Stomach (tissue), 19 donors: Measurements from ENCODE around the gene RAP2A. TPM values are rescaled to one million over a fixed set of nuclear protein-coding genes. Genes with fewer than 3 reads are reported as not detected.

Source experiments
- DNase-seq, 2 donors: peaks; one replicate each; pipeline versions ENCODE4 v3.0.0 to v3.0.0-alpha.2; 2013 to 2019
- H3K27ac ChIP-seq, 5 donors: fragments of 200-600 bp in 4 of 5; sonication (generic) in 4 of 5; one replicate each; pipeline ENCODE4 v1.5.1; 2013 to 2019; ENCODE audit warnings: mild to moderate bottlenecking in 1 of 5, moderate library complexity in 1 of 5
- H3K27me3 ChIP-seq, 3 donors: fragments of 200-600 bp; sonication (generic); one replicate each; pipeline ENCODE4 v1.5.1; 2017 to 2019; ENCODE audit warnings: mixed run types in 1 of 3
- H3K36me3 ChIP-seq, 4 donors: fragments of 200-600 bp; sonication (generic); 1 replicate in 3 of 4; 2 replicates in 1 of 4; pipeline ENCODE4 v1.5.1; 2016 to 2019
- H3K4me1 ChIP-seq, 4 donors: fragments of 200-600 bp; sonication (generic); one replicate each; pipeline ENCODE4 v1.5.1; 2016 to 2019
- H3K4me3 ChIP-seq, 4 donors: fragments of 200-600 bp; sonication (generic) in 3 of 4; one replicate each; pipeline ENCODE4 v1.5.1; 2016 to 2019; ENCODE audit warnings: mild to moderate bottlenecking in 1 of 4
- H3K9me3 ChIP-seq, 4 donors: fragments of 200-600 bp; sonication (generic); one replicate each; pipeline ENCODE4 v1.5.1; 2016 to 2019
- CTCF ChIP-seq, 7 experiments: fragments of 450-650 bp in 4 of 7; fragments of 200-600 bp in 3 of 7; sonication (generic) in 3 of 7; IDR thresholded peaks; one replicate each; pipeline ENCODE4 v1.5.1; 2016 to 2019; ENCODE audit warnings: antibody characterized with exemption in 7 of 7, control low read depth in 2 of 7, mild to moderate bottlenecking in 1 of 7
- EP300 ChIP-seq: sonication (generic); formaldehyde crosslinking; IDR thresholded peaks from one replicate; pipeline ENCODE4 v1.6.1; 2017; ENCODE audit warnings: antibody characterized with exemption
- POLR2A ChIP-seq, 4 donors: fragments of 450-650 bp; IDR thresholded peaks; one replicate each; pipeline ENCODE4 v1.6.1; 2016; ENCODE audit warnings: antibody characterized with exemption in 4 of 4, control low read depth in 2 of 4, mild to moderate bottlenecking in 1 of 4, moderate library complexity in 1 of 4
- POLR2AphosphoS5 ChIP-seq, 3 donors: sonication (generic); formaldehyde crosslinking; IDR thresholded peaks; one replicate each; pipeline ENCODE4 v1.6.1; 2016; ENCODE audit warnings: antibody characterized with exemption in 3 of 3
- WGBS, 5 donors: extraction: QIAGEN DNeasy Blood & Tissue Kit in 3 of 5; methylation state at CpG; one replicate each; pipeline versions ENCODE4 v1.1.5 to v1.1.7; 2013 to 2018; 5-methylcytosine and 5-hydroxymethylcytosine counted together
- intact Hi-C: fragments of 100-400 bp; cut with DNase I; formaldehyde crosslinking; loops from one replicate; pipeline ENCODE4 v1.15.1; 2023; ENCODE audit warnings: low total_unique reads
- long read RNA-seq, 10 donors: transcript quantifications; one replicate each; lab custom pipeline, GENCODE V29; 2026
- polyA plus RNA-seq, 3 donors: library from polyadenylated mRNA; stranded (reverse); fragments of 200-250 nt; gene quantifications; one replicate each; pipeline ENCODE4 v1.2.3, GENCODE V29; 2013
- total RNA-seq, 5 donors: library from RNA; depleted of rRNA; stranded (reverse); fragments of >200 nt; gene quantifications; one replicate each; pipeline versions ENCODE4 v1.1.0 to v1.2.3, GENCODE V29; 2014 to 2016
- donor health status: healthy with polysubstance abuse.
- donor health status: Bipolar disorder and iron deficiency.
- donor health status: healthy.

RAP2A gene
- total RNA-seq = 10 to 100 TPM in 3 of 5 donors, 1 to 10 TPM in 2; 2.6 to 51.0 (median 17.5) TPM
- polyA plus RNA-seq = 1 to 10 TPM; 3.8 to 8.4 (median 7.0) TPM
- long read RNA-seq, donor 1, full-length matches to known transcripts = 2 of 2 reads
- long read RNA-seq, donor 1, partial matches to known transcripts = 0 of 2 reads
- long read RNA-seq, donor 1, other reads (novel, unspliced or antisense) = 0 of 2 reads
- long read RNA-seq, donor 2, full-length matches to known transcripts = 4 of 4 reads
- long read RNA-seq, donor 2, partial matches to known transcripts = 0 of 4 reads
- long read RNA-seq, donor 2, other reads (novel, unspliced or antisense) = 0 of 4 reads
- long read RNA-seq, donor 3, full-length matches to known transcripts = 1 of 1 reads
- long read RNA-seq, donor 3, partial matches to known transcripts = 0 of 1 reads
- long read RNA-seq, donor 3, other reads (novel, unspliced or antisense) = 0 of 1 reads
- long read RNA-seq, donor 4, partial matches to known transcripts = 5 of 5 reads
- long read RNA-seq, donor 4, other reads (novel, unspliced or antisense) = 0 of 5 reads
- long read RNA-seq, donor 5, full-length matches to known transcripts = 6 of 6 reads
- long read RNA-seq, donor 5, partial matches to known transcripts = 0 of 6 reads
- long read RNA-seq, donor 5, other reads (novel, unspliced or antisense) = 0 of 6 reads
- long read RNA-seq, donor 6, full-length matches to known transcripts = 13 of 13 reads
- long read RNA-seq, donor 6, partial matches to known transcripts = 0 of 13 reads
- long read RNA-seq, donor 6, other reads (novel, unspliced or antisense) = 0 of 13 reads
- long read RNA-seq, donor 7, full-length matches to known transcripts = 6 of 26 reads
- long read RNA-seq, donor 7, partial matches to known transcripts = 20 of 26 reads
- long read RNA-seq, donor 7, other reads (novel, unspliced or antisense) = 0 of 26 reads
- long read RNA-seq, donor 8, full-length matches to known transcripts = 12 of 12 reads
- long read RNA-seq, donor 8, partial matches to known transcripts = 0 of 12 reads
- long read RNA-seq, donor 8, other reads (novel, unspliced or antisense) = 0 of 12 reads
- long read RNA-seq, donor 9, full-length matches to known transcripts = 1 of 1 reads
- long read RNA-seq, donor 9, partial matches to known transcripts = 0 of 1 reads
- long read RNA-seq, donor 9, other reads (novel, unspliced or antisense) = 0 of 1 reads
- long read RNA-seq, donor 10, full-length matches to known transcripts = 1 of 1 reads
- long read RNA-seq, donor 10, partial matches to known transcripts = 0 of 1 reads
- long read RNA-seq, donor 10, other reads (novel, unspliced or antisense) = 0 of 1 reads

- peak within 1 kb of the TSS; percentile 67 to 80 (median 76) for H3K4me3 ChIP-seq
- H3K27me3 ChIP-seq = no peaks in the 10 kb centered on the region
- intact Hi-C loops = no loop called here
- peaks cover 0 to 48% (median 27%) of the 10 kb centered on the region in 4 donors for H3K4me1 ChIP-seq
- 0 to 2% (median 0%) methylated on average over 2 to 94 of the region's 94 CpGs for WGBS, 5 donors
- H3K27ac ChIP-seq = peak within 1 kb of the TSS; percentile 96 to 100 (median 99)
- TF ChIP-seq POLR2AphosphoS5 (IDR thresholded peaks at IDR 0.05) (peak; percentile 66 to 87 (median 82)), EP300 (no peak), CTCF (IDR thresholded peaks at IDR 0.05) (no peak), POLR2A (IDR thresholded peaks at IDR 0.05) (peak in 1 of 4 donors; percentile 35)
- no peaks in the 10 kb centered on the region for H3K9me3 ChIP-seq
- H3K36me3 ChIP-seq = no peaks in the 10 kb centered on the region
- peak; percentile 90 to 98 for DNase-seq
These were observed at the start of gene RAP2A for GRCh38 chr13:97433727-97434396. Gene RAP2A (plus strand): TSS chr13:97434169. CDS start chr13:97434471, 302 bp downstream.

- WGBS, 5 donors = 56 to 90% (median 74%) methylated on average over 2 of the region's 2 CpGs
- peaks cover 0 to 6% (median 0%) of the 10 kb centered on the region in 4 donors for H3K4me1 ChIP-seq
- no peak for TF ChIP-seq CTCF (IDR thresholded peaks at IDR 0.05)
- no peak for TF ChIP-seq POLR2AphosphoS5 (IDR thresholded peaks at IDR 0.05)
- TF ChIP-seq EP300 = no peak
- TF ChIP-seq POLR2A (IDR thresholded peaks at IDR 0.05) = no peak
- H3K27me3 ChIP-seq = no peaks in the 10 kb centered on the region
- H3K27ac ChIP-seq = no peak overlapping the region
- H3K4me3 ChIP-seq = no peak overlapping the region
- intact Hi-C loops = no loop called here
- no peak for DNase-seq
- peaks cover 0 to 74% (median 49%) of the 10 kb centered on the region in 4 donors for H3K36me3 ChIP-seq
- no peaks in the 10 kb centered on the region for H3K9me3 ChIP-seq
These were observed 49.6 kb upstream of the RAP2A start for GRCh38 chr13:97384371-97384770.

GRCh38 chr13:97385146-97385545 is 48.8 kb upstream of the RAP2A start:
- Histone ChIP-seq H3K4me3 (no peak overlapping the region), H3K36me3 (peaks cover 0 to 66% (median 44%) of the 10 kb centered on the region in 4 donors), H3K27me3 (no peaks in the 10 kb centered on the region), H3K4me1 (peaks cover 0 to 6% (median 0%) of the 10 kb centered on the region in 4 donors), H3K9me3 (no peaks in the 10 kb centered on the region), H3K27ac (no peak overlapping the region)
- TF ChIP-seq POLR2A (IDR thresholded peaks at IDR 0.05) (no peak), EP300 (no peak), CTCF (IDR thresholded peaks at IDR 0.05) (no peak), POLR2AphosphoS5 (IDR thresholded peaks at IDR 0.05) (no peak)
- DNase-seq = no peak
- intact Hi-C loops = no loop called here
